Umbilical cord (tissue), 2 donors: Measurements from ENCODE around the gene ATXN3. TPM values are rescaled to one million over a fixed set of nuclear protein-coding genes. Genes with fewer than 3 reads are reported as not detected.
"Not testable (repeated sequence)": the region's sequence is repeated elsewhere in the genome, so short reads cannot be mapped to it uniquely, and the experiment has no call there.

Experiments
- DNase-seq: peaks from one replicate; pipeline ENCODE4 v3.0.0-alpha.2; 2015; ENCODE audit warnings: low spot score
- total RNA-seq: library from RNA; depleted of rRNA; stranded (reverse); fragments of >200 nt; gene quantifications from one replicate; pipeline ENCODE4 v1.2.3, GENCODE V29; 2014; ENCODE audit warnings: low replicate concordance; ENCODE audit not compliant: insufficient read depth

The ATXN3 gene
- total RNA-seq, 1 donor from 2014 or later: 61.9 TPM

DNA sequence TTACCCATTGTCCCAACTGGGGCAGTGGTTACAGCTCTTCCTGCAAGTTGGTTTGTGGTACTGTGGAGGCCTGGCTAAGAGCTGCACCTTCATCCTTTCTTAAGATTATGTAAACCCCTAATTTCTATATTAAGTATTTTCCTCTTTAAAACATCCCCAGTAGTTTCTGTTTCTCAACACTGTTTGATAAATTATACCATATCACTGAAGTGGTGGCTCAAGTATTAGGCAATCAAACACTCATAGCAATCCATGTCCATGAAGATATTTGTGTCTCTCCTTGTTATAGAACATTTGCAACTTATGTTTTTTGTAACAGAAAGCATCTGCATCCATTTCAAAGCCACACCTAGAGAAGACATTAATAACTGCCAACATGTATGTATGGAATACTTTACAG, 31.8 kb downstream of the ATXN3 start:
- no peak for DNase-seq

DNA sequence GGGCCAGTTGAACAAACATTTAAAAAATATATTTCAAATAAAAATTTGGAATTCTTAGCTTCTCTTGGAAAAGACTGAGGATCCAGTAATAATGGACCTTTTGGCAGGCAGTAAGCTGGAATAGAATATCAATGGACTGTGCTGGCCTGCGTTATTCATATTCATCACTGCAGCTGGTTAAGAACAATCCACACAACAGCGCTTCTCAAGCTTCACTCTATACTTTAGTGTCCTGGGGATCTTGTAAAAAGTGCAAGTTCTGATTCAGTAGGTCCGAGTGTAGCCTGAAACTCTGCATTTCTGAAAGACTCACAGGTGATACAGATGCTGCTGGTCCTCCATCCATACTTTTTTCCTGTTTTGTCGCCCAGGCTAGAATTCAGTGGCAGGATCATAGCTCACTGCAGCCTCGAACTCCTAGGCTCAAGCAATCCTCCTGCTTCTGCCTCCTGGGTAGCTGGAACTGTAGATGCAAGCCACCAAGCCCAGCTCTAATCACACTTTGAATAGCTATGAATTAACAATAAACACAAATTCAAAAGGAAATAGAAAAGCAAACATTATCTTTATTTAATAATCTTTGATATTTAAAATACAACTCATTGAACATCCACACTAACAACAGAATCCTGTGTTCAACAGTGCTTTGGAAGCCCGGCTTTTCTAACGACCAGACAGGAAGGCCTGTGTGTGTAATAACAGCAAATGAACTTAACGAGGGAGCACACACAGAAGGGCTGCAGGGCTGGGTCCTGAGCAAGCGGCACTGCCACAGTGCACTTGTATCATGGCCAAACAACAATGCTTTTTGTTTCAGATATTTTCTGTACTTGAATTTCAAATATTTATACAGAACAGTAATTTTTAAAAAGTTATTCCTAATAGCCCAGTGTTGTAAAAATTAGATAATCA, 48.1 kb downstream of the ATXN3 start:
- no peak for DNase-seq

DNA sequence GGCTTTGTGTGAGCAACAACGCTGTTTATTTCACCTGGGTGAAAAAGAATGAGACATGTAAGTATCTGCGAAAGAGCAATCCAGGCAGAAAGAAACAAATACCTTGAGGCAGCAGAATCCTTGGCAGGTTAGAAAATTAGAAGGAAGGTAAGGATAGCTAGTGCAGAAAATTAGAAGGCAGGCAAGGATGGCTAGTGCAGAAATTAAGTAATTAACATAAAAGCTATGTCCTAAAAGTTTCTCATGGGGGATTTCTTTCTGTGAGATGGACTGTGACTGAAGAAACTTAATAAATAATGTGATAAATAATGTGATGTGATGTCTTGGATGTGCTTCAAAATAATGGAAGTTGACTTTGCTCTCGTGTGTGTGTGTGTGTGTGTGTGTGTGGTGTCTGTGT, 56.6 kb downstream of the ATXN3 start:
- no peak for DNase-seq

GRCh38 chr14:92049221-92049620, 57.2 kb downstream of the ATXN3 start:
- not testable (repeated sequence) for DNase-seq

DNA sequence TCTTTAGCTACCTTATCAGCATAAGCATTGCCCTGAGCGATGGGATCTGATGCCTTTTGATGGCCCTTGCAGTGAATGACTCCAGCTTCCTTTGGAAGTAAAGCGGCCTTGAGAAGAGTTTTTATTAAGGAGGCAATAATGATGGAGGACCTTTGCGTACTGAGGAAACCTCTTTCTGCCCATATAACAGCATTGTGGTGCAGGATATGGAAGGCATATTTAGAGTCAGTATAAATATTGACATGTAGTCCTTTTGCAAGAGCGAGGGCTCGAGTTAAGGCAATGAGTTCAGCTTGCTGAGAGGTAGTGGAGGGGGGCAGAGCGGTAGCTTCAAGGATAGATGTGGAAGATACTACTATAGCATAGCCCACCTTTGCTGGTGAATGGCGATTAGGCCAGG, 60.5 kb downstream of the ATXN3 start:
- DNase-seq: not testable (repeated sequence)

- not testable (repeated sequence) for DNase-seq
Observed at GRCh38 chr14:92041766-92042165, 64.6 kb downstream of the ATXN3 start.

DNA sequence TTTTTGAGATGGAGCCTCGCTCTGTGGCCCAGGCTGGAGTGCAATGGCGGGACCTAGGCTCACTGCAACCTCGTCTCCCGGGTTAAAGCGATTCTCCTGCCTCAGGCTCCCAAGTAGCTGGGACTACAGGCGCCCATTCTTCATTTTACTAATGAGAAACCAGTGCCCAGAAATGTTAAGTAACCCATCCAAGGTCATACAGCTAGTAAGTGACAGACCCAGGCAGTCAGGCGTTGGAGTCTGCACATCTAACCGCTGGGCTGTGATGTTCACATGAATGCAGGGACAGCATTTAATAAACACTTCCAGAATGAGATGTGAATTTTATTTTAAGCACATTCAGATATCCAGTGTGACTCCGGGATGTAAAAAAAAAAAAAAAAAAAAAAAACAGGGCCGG, 65.2 kb downstream of the ATXN3 start:
- DNase-seq: no peak

DNA sequence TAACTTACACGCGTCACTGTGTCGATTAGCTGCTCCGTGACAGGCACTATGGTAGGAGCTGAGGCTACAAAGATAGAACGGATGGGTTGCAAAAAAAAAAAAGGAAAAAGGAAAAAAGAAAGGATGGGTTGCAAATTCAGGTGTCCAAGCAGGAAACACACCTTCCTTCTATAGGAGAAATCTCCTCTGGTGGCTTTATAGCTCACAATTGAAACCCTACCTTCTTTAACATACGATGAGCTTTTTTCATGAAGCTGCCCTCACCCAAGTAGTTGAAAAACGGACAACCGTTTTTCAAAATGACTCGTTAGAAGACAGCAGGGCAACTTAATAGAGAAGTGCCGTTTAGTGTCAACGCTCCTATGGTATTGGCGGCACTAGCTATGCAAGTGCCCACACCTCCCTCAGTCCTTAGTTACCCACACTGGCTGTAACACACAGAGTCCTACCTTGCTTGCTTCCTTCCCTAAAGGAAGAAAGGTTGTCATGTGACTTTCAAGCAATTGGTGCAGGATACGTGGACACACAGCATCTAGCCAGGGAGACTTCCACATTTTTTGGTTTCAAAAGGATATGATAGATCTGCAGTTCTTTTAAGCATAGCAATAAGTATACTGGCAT, 65.8 kb downstream of the ATXN3 start:
- DNase-seq: peak; percentile 36

- DNase-seq: peak; percentile 96
Observed at GRCh38 chr14:92039719-92040430, 66.5 kb downstream of the ATXN3 start, which contains the start of gene TRIP11. Gene TRIP11, minus strand, starts transcription at chr14:92040059. Its CDS starts 374 bp downstream, at chr14:92039685.

DNA sequence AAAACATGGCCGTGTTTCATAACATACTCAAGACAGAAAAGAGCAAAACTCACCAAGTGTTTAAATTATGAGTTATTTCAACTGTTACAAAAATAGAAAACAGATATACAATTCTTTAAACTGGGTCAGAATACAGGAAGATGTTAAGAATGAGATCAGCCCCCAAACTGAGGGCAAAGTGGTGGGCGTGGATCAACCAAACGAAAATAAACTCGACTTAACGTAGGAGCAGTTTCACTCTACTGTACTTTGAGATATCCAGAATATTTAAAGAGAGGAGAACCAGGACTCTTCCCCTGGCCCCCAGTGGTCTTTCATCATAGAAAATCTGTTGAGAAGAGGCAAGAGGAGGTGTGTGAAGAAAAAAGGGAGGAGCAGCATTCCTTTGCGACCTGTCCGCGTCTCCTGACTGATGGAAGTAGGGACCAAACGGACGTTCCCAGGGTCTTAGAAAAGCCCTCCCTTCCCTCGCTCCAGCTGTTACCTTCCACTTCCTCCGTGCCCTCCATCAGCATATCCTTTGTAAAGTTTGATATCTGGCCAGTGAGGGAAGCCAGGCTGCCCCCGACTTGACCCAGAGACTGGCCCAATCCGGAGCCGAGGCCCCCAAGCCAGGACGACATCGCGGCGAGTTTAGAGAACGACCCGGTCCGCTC, 67.2 kb downstream of the ATXN3 start:
- peak; percentile 86 for DNase-seq

DNA sequence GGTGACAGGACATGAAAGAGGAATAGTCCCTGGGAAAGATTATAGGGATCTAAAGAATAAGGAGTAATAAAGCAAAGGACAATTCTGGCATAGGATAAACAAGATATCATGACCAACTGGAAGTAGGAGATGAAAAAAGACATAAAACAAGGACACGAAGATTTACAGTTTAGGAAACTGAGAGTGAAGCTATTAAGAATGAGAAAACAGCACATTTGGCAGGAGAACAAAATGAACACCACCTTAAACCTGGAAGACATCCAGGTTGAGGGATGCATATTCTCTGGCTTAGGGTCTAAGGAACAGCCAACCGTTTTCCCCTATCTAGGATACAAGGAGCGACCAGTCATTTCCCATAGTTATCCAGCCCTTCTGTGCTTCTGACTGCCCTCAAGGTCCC, 68.4 kb downstream of the ATXN3 start:
- DNase-seq: no peak

- no peak for DNase-seq
Observed at GRCh38 chr14:92035890-92036289, 70.5 kb downstream of the ATXN3 start.

DNA sequence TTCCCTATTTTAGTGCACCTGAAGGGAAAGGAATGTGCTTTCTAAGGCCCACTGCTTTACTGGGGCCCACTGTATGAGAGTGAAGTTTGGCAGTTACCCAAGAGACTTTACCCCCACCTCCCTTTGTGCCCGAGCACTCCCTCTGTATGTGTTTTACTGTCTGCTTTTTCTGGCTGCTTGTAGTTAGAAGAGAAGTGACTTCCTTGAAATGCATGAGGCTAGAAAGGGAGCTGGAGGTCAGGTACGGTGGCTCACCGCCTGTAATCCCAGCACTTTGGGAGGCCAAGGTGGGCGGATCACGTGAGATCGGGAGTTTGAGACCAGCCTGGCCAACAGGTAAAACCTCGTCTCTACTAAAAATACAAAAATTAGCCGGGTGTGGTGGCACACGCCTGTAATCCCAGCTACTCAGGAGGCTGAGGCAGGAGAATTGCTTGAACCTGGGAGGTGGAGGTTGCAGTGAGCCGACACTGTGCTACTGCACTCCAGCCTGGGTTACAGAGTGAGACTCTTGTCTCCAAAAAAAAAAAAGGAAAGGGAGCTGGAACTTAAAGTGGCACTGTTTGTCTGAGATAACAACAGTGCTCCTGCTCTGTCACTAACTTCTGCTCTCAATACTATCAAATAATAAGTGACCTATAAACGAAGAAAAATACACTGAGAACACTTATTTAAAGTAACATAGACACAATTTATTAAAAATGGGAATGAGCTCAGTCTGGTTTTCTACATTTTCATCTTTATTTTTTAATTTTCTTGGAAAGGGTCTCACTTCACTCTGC, 72.3 kb downstream of the ATXN3 start:
- no peak for DNase-seq

DNA sequence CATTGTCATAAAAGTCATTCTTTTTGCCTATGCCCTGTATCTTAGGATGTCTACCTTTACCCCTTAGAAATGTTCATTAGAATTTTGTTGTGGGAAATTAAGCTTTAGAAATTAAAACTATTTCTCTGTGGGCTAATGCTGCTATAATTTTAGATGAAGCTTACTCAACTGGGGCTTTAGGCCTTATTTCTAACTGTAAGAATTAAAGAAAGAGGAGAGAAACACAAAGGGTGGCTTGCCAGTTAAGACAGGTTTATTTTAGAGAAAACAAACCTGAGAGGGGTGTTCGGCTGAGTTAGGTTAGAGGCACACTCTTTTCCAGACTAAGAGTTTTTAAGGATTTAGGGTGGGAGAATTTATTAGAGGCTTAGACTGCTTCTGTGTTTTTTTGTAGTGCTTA, 72.9 kb downstream of the ATXN3 start:
- no peak for DNase-seq

DNA sequence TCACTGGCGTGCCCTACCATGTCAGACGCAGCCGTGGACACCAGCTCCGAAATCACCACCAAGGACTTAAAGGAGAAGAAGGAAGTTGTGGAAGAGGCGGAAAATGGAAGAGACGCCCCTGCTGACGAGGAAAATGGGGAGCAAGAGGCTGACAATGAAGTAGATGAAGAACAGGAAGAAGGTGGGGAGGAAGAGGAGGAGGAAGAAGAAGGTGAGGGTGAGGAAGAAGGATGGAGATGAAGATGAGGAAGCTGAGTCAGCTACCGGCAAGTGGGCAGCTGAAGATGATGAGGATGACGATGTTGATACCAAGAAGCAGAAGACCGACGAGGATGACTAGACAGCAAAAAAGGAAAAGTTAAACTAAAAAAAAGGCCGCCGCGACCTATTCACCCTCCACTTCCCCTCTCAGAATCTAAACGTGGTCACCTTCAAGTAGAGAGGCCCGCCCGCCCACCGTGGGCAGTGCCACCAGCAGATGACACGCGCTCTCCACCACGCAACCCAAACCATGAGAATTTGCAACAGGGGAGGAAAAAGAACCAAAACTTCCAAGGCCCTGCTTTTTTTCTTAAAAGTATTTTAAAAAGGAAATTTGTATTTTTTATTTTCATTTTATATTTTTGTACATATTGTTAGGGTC, 79.7 kb downstream of the ATXN3 start:
- no peak for DNase-seq

DNA sequence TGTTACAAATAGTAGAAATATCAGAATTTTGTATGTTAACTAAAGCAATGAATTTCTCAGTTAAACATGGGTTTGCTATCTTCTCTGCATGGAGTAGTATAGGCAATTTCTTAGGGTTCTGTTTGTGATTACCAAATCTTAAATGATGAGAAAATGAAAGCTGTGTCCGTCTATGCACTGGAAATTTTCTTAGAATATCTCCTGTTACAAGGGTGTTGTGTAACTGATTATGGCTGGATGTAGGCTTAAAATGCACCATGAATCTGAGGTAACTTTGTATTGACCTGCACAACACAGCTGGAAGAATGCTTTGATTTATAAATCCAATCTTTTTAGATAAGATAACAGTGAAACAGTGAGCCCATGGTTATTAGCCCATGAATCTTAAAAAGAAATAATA, 84.3 kb downstream of the ATXN3 start:
- DNase-seq: no peak

DNA sequence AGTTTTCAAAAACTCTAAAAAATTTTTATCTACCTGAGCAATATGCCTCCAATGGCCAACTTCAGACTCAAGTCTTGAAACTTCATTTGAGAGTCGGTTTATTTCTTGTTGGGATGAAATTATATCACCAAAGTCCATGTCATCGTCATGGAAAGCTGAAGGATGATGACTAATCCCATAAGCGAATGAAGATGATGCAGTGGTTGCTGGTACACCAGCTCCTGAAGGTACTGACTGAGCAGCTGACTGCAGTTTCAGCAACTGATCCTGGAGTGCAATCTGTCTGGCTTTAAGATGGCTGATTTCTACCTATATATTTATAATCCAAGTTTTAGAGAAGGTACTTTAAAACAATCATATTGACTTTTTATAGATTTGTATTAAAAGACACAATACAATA, 84.9 kb downstream of the ATXN3 start:
- DNase-seq: no peak

DNA sequence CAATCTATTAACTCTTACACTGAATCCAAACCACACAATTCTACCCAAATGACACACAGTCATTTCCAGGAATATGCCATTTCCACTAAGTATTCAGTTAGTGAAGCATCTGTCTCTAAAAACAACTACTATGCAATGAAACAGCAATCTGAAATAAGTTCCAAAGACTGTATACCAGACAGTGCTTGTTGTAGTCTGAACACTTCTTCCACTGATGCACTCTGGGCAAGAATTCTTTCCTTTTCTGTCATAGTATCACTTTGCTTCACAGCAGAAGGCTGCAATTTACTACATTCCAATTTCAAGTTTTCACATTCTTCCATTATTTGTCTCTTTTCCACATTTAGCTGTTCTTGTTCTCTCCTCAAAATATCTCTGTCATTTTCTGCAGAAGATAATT, 92.3 kb downstream of the ATXN3 start:
- DNase-seq: no peak

GRCh38 chr14:92012121-92012748, 94.1 kb downstream of the ATXN3 start:
- DNase-seq: no peak

GRCh38 chr14:92010644-92011043, 95.7 kb downstream of the ATXN3 start:
- DNase-seq: no peak
